HepG2 (cell line): Measurements from ENCODE around the gene SUOX. TPM values are rescaled to one million over a fixed set of nuclear protein-coding genes. Genes with fewer than 3 reads are reported as not detected.

ENCODE experiments used
- ATAC-seq: fragments of 200-7000 bp; cut with Tn5 transposase; 3 replicates; pipeline ENCODE4 v1.9.1; 2020; ENCODE audit warnings: mild to moderate bottlenecking, moderate library complexity
- BruUV-seq: library from RNA; stranded (reverse); fragments of 400-500 nt; replicated peaks from 2 replicates; lab custom pipeline; 2021; lab: Mats Ljungman, UMichigan
- CTCF ChIA-PET: fragments of 300-600 bp; formaldehyde crosslinking; extraction: SDS; loops from one replicate; lab custom pipeline; 2021; ENCODE audit warnings: low total read pairs, inconsistent platforms, low intra/inter-chr PET ratio; lab: Yijun Ruan, JAX
- POLR2A ChIA-PET: fragments of 350-600 bp; sonication (Branson Sonifier 250); formaldehyde crosslinking; loops from one replicate; lab custom pipeline; 2020; ENCODE audit warnings: antibody characterized with exemption, inconsistent platforms; lab: Yijun Ruan, JAX
- DNase-seq: peaks from one replicate; pipeline ENCODE4 v3.0.0-alpha.2; 2015; ENCODE audit warnings: low spot score
- FAIRE-seq: peaks from 3 replicates; lab custom pipeline; 2011; peaks lifted over from hg19 to GRCh38; lab: Jason Lieb, UNC
- H2AFZ ChIP-seq: one replicate; pipeline ENCODE4 v1.6.1; 2011; ENCODE audit warnings: low read length, inconsistent platforms
- H3K27ac ChIP-seq: fragments of 300-600 bp; 3 replicates; pipeline ENCODE4 v1.8.0; 2011; ENCODE audit warnings: mixed run types, mild to moderate bottlenecking, mixed read lengths, low read length, inconsistent platforms; ENCODE audit not compliant: insufficient read depth; ENCODE audit errors: extremely low read length
- H3K27me3 ChIP-seq, 2 experiments: fragments of 200-600 bp in 1 of 2; 2 replicates in 1 of 2; 3 replicates in 1 of 2; pipeline versions ENCODE4 v1.6.0 to v1.8.0; 2011; ENCODE audit warnings: low read length in 2 of 2, mild to moderate bottlenecking in 2 of 2, moderate library complexity in 2 of 2, inconsistent platforms in 1 of 2; ENCODE audit not compliant: insufficient read depth in 2 of 2, control insufficient read depth in 1 of 2
- H3K36me3 ChIP-seq, 2 experiments: fragments of 200-600 bp in 1 of 2; replicated peaks in 1 of 2; 2 replicates in 1 of 2; 3 replicates in 1 of 2; pipeline versions ENCODE4 v1.5.1 to v1.8.0; 2011; ENCODE audit warnings: low read length in 2 of 2, inconsistent platforms in 1 of 2; ENCODE audit not compliant: insufficient read depth in 2 of 2, control insufficient read depth in 1 of 2
- H3K4me1 ChIP-seq: 2 replicates; pipeline ENCODE4 v1.5.1; 2012; ENCODE audit warnings: low read length, inconsistent platforms; ENCODE audit not compliant: insufficient read depth
- H3K4me2 ChIP-seq: 2 replicates; pipeline ENCODE4 v1.6.0; 2011; ENCODE audit warnings: low read depth, low read length, inconsistent platforms
- H3K4me3 ChIP-seq, 3 experiments: fragments of 200-600 bp in 1 of 3; sonication (generic), shearing (Covaris generic) in 1 of 3; replicated peaks in 1 of 3; 2 replicates each; pipeline ENCODE4 v1.5.1; 2011 to 2016; ENCODE audit warnings: low read length in 3 of 3, inconsistent platforms in 2 of 3, low read depth in 2 of 3, mild to moderate bottlenecking in 2 of 3, control low read depth in 1 of 3, mixed read lengths in 1 of 3; ENCODE audit not compliant: insufficient read depth in 1 of 3
- H3K79me2 ChIP-seq: one replicate; pipeline ENCODE4 v1.6.1; 2011; ENCODE audit warnings: low read length, inconsistent platforms; ENCODE audit not compliant: insufficient read depth
- H3K9ac ChIP-seq: 2 replicates; pipeline ENCODE4 v1.6.0; 2011; ENCODE audit warnings: mild to moderate bottlenecking, low read depth, low read length, inconsistent platforms; ENCODE audit not compliant: insufficient read depth
- H3K9me3 ChIP-seq: 2 replicates; pipeline ENCODE4 v1.5.1; 2012; ENCODE audit warnings: mild to moderate bottlenecking, low read length
- H4K20me1 ChIP-seq: 2 replicates; pipeline ENCODE4 v1.6.0; 2011; ENCODE audit warnings: inconsistent platforms, mild to moderate bottlenecking, low read length, moderate library complexity; ENCODE audit not compliant: insufficient read depth
- BRD4 ChIP-seq: sonication (generic); formaldehyde crosslinking; IDR thresholded peaks from 2 replicates; pipeline ENCODE4 v1.4.0; 2020; ENCODE audit warnings: missing genetic modification reagents
- ELF4 ChIP-seq: sonication (generic); formaldehyde crosslinking; IDR thresholded peaks from 2 replicates; pipeline ENCODE4 v1.5.0; 2020; ENCODE audit warnings: missing genetic modification reagents, mild to moderate bottlenecking, moderate library complexity, borderline replicate concordance
- HNRNPLL ChIP-seq: fragments of 200-400 bp; formaldehyde crosslinking; IDR thresholded peaks from 2 replicates; pipeline ENCODE4 v1.6.1; 2017; ENCODE audit warnings: mild to moderate bottlenecking, low read depth, low read length; ENCODE audit not compliant: poor library complexity, severe bottlenecking
- PHF20 ChIP-seq: sonication (generic); formaldehyde crosslinking; IDR thresholded peaks from 2 replicates; pipeline ENCODE4 v1.5.0; 2020; ENCODE audit warnings: mild to moderate bottlenecking, missing genetic modification reagents
- PHF21A ChIP-seq: sonication (generic); formaldehyde crosslinking; IDR thresholded peaks from 2 replicates; pipeline ENCODE4 v1.5.0; 2020; ENCODE audit warnings: mild to moderate bottlenecking, missing genetic modification reagents
- POLR2G ChIP-seq: fragments of 200-400 bp; formaldehyde crosslinking; IDR thresholded peaks from 2 replicates; pipeline ENCODE4 v1.6.1; 2018; ENCODE audit warnings: mild to moderate bottlenecking, low read depth, low read length, moderate library complexity
- ZNF432 ChIP-seq: sonication (generic); formaldehyde crosslinking; IDR thresholded peaks from 2 replicates; pipeline ENCODE4 v1.5.0; 2020; ENCODE audit warnings: missing genetic modification reagents, mild to moderate bottlenecking, borderline replicate concordance
- ZNF546 ChIP-seq: sonication (generic); formaldehyde crosslinking; conservative IDR thresholded peaks from 2 replicates; pipeline ENCODE4 v1.8.1; 2023; ENCODE audit warnings: mild to moderate bottlenecking, missing genetic modification reagents
- ZSCAN30 ChIP-seq: sonication (generic); formaldehyde crosslinking; IDR thresholded peaks from 2 replicates; pipeline ENCODE4 v1.5.0; 2020; ENCODE audit warnings: mild to moderate bottlenecking, missing genetic modification reagents
- WGBS: methylation state at CpG from one replicate; pipeline ENCODE4 v1.1.6; 2017; ENCODE audit warnings: low lambda C conversion rate; 5-methylcytosine and 5-hydroxymethylcytosine counted together
- in situ Hi-C: cut with HindIII; loops from 2 replicates; pipeline ENCODE4 v1.10.0; 2017; ENCODE audit warnings: low pct_unique_long_range_greater_than_20kb; ENCODE audit not compliant: extremely low pct_ligation_motif_present
- intact Hi-C: fragments of 100-400 bp; cut with micrococcal nuclease; formaldehyde crosslinking; loops from one replicate; pipeline ENCODE4 v1.10.0; 2022; ENCODE audit not compliant: unreplicated experiment
- polyA plus RNA-seq, 8 experiments: library from polyadenylated mRNA; depleted of rRNA in 3 of 8; stranded (reverse) in 7 of 8; unstranded in 1 of 8; fragments of >200 nt; fragmentation: Illumina TruSeq in 4 of 8; extraction: Trizol in 4 of 8; gene quantifications; 2 replicates each; pipeline versions ENCODE4 v1.2.1 to v1.2.3, GENCODE V29; 2011 to 2016; ENCODE audit warnings: low read depth in 4 of 8, missing spikeins in 1 of 8, mixed read lengths in 1 of 8; ENCODE audit not compliant: insufficient read depth in 1 of 8
- total RNA-seq, 5 experiments: library from RNA; depleted of rRNA; stranded (reverse); fragments of >200 nt; fragmentation: Illumina TruSeq; extraction: Trizol; gene quantifications; 2 replicates each; pipeline ENCODE4 v1.2.3, GENCODE V29; 2016; ENCODE audit warnings: low read depth in 1 of 5
- TF ChIP-seq, protein P1 (sequence below): IDR thresholded peaks from 2 replicates; pipeline ENCODE4 v1.6.1; 2016; ENCODE audit warnings: missing genetic modification reagents, missing compliant biosample characterization

SUOX gene
- total and polyA plus RNA-seq, 2 of the 13 experiments (the other 11 are each of a cell fraction or from before 2014, with no cell fraction given) = 23.9 to 25.9 TPM

DNA sequence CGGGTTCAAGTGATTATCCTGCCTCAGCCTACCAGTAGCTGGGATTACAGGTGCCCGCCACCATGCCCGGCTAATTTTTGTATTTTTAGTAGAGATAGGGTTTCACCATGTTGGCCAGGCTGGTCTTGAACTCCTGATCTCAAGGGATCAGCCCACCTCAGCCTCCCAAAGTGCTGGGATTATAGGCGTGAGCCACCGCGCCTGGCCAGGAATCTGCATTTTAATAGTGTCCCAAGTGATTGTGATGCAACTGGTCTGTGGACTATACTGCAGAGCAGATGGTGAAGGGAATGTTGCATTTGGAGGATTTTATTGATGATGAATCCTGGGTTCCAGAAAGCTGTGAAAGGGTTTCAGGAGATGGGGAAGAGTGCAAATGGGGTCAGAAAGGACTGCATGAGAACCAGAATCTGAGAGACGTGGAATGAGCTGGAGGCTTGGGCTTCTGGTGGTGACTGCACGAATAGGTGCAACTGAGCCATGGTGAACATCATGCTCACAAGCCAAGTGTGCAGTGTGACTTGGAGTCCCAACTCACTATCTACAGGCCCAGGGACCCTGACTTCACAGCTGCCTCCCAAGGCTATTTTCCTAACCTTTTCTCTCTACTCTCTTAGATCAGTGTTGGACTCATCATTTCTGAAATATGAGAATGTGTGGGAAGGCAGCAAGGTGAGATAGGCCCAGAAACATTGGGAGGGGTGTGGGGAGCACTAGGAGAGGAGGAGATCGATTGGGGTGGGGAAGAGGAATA lies 49.1 kb downstream of the SUOX start:
- no TSS peak for BruUV-seq
- no peaks in the 10 kb centered on the region for H3K27me3 ChIP-seq
- DNase-seq (no peak), FAIRE-seq (no peak), ATAC-seq (no peak)
- intact Hi-C loops (loop anchor here (2.0 to 5.0 kb wide), 3 partner anchors 33 to 71 kb away; partner anchors contain the start of genes PA2G4, RPL41 and ZC3H10), in situ Hi-C loops (loop anchor here (5.0 kb wide), 1 partner anchor 56 kb away; the partner anchor contains the start of gene PA2G4)
- no peak overlapping the region for H3K4me2 ChIP-seq
- peaks cover 21% of the 10 kb centered on the region for H3K79me2 ChIP-seq
- no peaks in the 10 kb centered on the region for H3K9me3 ChIP-seq
- H3K27ac ChIP-seq = no peak overlapping the region
- peaks cover 37% of the 10 kb centered on the region for H3K4me1 ChIP-seq
- CTCF ChIA-PET = interaction anchor here (1.4 kb wide), 1 partner anchor 33 kb away, joined by 10 read pairs; no protein-coding TSS in a partner anchor
- peaks cover 2 to 20% of the 10 kb centered on the region in 2 experiments for H3K36me3 ChIP-seq
- 92% methylated on average over 8 of the region's 9 CpGs for WGBS
- TF ChIP-seq POLR2G = peak; percentile 19; the same call in 1 of the 2 replicates
- no peak for TF ChIP-seq ELF4 (CRISPR knock-in tag)
- peaks cover 6% of the 10 kb centered on the region; the same call in 1 of the 2 replicates for H4K20me1 ChIP-seq
- POLR2A ChIA-PET = interaction anchor here (2.0 to 4.7 kb wide), 4 partner anchors 35 to 72 kb away, joined by 6 to 40 read pairs (median 12); partner anchors contain the start of genes PA2G4, RAB5B and SUOX
- H3K9ac ChIP-seq = no peak overlapping the region
- no peak overlapping the region for H2AFZ ChIP-seq
- no peak overlapping the region for H3K4me3 ChIP-seq

DNA sequence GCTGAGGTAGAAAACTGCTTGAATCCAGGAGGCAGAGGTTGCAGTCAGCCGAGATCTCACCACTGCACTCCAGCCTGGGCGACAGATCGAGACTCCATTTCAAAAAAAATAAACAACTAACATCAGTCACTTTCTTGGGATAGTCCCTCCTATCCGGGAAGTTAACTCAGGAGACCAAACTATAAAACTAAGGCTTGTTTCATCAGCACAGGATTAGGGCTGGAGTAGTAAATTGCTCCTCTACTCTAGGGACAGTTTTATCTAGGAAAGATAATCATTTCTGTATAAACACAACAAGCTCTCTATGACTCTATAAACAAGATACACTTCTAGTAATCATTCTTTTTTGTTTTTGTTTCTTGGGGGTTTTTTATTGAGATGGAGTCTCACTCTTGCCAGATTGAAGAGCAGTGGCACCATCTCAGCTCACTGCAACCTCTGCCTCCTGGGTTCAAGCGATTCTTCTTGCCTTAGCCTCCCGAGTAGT lies 56.4 kb downstream of the SUOX start:
- no peak for TF ChIP-seq HNRNPLL
- TF ChIP-seq PHF21A (CRISPR knock-in tag) = no peak
- no peak for TF ChIP-seq ZNF432
- TF ChIP-seq PHF20 = no peak
- TF ChIP-seq, protein P1, sequence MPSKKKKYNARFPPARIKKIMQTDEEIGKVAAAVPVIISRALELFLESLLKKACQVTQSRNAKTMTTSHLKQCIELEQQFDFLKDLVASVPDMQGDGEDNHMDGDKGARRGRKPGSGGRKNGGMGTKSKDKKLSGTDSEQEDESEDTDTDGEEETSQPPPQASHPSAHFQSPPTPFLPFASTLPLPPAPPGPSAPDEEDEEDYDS = no peak
- no peak for TF ChIP-seq ZNF546 (CRISPR knock-in tag)
- TF ChIP-seq ZSCAN30 (CRISPR knock-in tag) = no peak
- TF ChIP-seq BRD4 (CRISPR knock-in tag) = no peak
- Histone ChIP-seq H4K20me1 (no peaks in the 10 kb centered on the region), H3K79me2 (no peaks in the 10 kb centered on the region), H3K4me2 (no peak overlapping the region), H3K27me3 (no peaks in the 10 kb centered on the region), H3K36me3 (no peaks in the 10 kb centered on the region), H3K9me3 (no peaks in the 10 kb centered on the region), H2AFZ (no peak overlapping the region), H3K9ac (no peak overlapping the region), H3K27ac (no peak overlapping the region), H3K4me3 (no peak overlapping the region), H3K4me1 (peaks cover 6% of the 10 kb centered on the region)
- DNase-seq = no peak
- in situ Hi-C loops (no loop called here), intact Hi-C loops (no loop called here)
- ChIA-PET POLR2A (interaction anchor here (1.3 kb wide), 1 partner anchor 9 kb away, joined by 3 read pairs; no protein-coding TSS in a partner anchor), CTCF (no interaction called here)
- WGBS = 77% methylated on average over 6 of the region's 6 CpGs
- ATAC-seq = no peak
- no peak for FAIRE-seq
- BruUV-seq = no TSS peak
